Raji (cell line): ENCODE data around the gene CAPS.

ENCODE experiments used
- POLR2A ChIP-seq: IDR thresholded peaks from 2 replicates; pipeline ENCODE4 v1.6.1; 2011; ENCODE audit warnings: low read depth, low read length, control low read depth; ENCODE audit not compliant: insufficient read depth

Gene CAPS

GRCh38 chr19:5903624-5904351, 10.3 kb upstream of the CAPS start, which contains the start of gene NDUFA11:
Gene NDUFA11 (minus strand): TSS chr19:5903790. CDS start chr19:5903708, 82 bp downstream.
- peak; percentile 87 for TF ChIP-seq POLR2A

GRCh38 chr19:5904352-5905113, 9.5 kb upstream of the CAPS start, which contains the start of gene VMAC:
Gene VMAC (plus strand): TSS chr19:5904872. CDS start chr19:5904891, 19 bp downstream.
- peak; percentile 69; the same call in 1 of the 2 replicates for TF ChIP-seq POLR2A

GRCh38 chr19:5905114-5905778, 8.8 kb upstream of the CAPS start:
- no peak for TF ChIP-seq POLR2A

GRCh38 chr19:5907241-5907640, 6.8 kb upstream of the CAPS start:
- TF ChIP-seq POLR2A: no peak

- no peak for TF ChIP-seq POLR2A
Measured at GRCh38 chr19:5908773-5909442, 5.1 kb upstream of the CAPS start.

GRCh38 chr19:5910638-5910907, 3.5 kb upstream of the CAPS start:
- no peak for TF ChIP-seq POLR2A

GRCh38 chr19:5911366-5911765, 2.7 kb upstream of the CAPS start:
- no peak for TF ChIP-seq POLR2A

GRCh38 chr19:5914358-5914774, 312 bp downstream of the CAPS start:
- no peak for TF ChIP-seq POLR2A

GRCh38 chr19:5914946-5915781, 1.1 kb downstream of the CAPS start:
- no peak for TF ChIP-seq POLR2A

- no peak for TF ChIP-seq POLR2A
Measured at GRCh38 chr19:5915782-5916165, 1.7 kb downstream of the CAPS start.

- TF ChIP-seq POLR2A: no peak
Measured at GRCh38 chr19:5916181-5916708, 2.2 kb downstream of the CAPS start.

- no peak for TF ChIP-seq POLR2A
Measured at GRCh38 chr19:5917431-5918107, 3.5 kb downstream of the CAPS start.

- TF ChIP-seq POLR2A: no peak
Measured at GRCh38 chr19:5918463-5919079, 4.5 kb downstream of the CAPS start.

- no peak for TF ChIP-seq POLR2A
Measured at GRCh38 chr19:5921516-5922160, 7.6 kb downstream of the CAPS start.
